ENCODE measurements around the gene OR12D1.
"Not testable (repeated sequence)": the region's sequence is repeated elsewhere in the genome, so short reads cannot be mapped to it uniquely, and the experiment has no call there.

The OR12D1 gene

DNA sequence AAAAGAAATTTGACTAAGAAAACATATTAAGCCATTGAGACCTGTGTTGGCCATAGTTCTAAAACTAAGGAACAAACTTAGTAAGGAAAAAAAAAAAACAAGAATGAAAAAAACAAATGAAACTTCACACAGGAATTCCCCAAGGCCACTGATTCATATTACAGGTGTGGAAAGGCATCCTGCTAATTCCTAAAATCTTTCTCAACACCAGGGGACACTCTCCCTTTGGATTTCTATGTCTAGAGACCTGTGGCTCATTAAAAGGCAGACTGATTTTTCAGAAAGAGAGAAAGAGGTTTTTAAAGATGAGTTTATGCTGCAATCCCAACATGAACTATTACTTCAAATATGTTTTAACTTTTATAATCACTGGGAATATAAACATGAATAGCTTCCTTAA lies at the start of gene OR12D1:
OR12D1 (plus strand) TSS at position 341 of the 400 bp plus-strand sequence.
- no peak for DNase-seq

DNA sequence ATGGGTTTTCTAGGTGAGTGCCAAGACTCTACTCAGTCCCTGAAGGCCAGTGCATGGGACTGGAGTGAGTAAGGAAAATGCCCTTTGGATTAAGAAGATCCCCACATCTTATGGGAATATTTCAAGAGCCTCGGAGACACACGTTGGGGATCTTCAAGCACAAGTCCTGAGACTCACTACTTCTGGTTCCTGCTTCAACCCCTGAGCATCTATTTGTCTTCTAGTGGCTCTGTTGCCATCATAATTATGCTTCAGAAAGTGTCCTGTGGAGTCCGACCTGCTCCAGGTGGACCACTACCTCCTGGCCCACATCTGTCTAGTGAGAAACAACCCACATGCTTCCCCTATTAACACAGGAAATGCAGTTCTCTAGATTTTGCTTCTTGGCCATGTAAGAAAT lies 46.0 kb upstream of the OR12D1 start, which contains the start of gene OR5V1:
OR5V1 (minus strand) TSS at position 101 of the 400 bp plus-strand sequence. CDS start 12,670 bp downstream, outside the sequence.
- DNase-seq = no peak

DNA sequence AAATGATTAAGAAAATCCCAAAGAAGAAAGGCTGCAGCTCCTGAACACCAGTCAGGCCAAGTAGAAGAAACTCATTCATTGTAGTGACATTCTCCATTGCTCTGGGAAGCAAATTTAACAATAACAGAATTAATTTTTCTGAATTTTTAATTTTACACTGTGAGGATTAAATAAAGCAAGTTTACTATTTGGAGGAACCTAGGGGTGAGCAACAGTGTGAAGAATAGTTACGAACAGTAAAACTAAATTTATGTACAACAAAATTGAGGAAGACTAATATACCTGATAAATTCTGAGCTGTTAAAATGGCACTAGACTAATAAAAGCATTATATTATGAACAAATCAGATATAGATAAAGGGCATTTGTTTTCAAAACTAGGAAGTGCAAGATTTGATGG lies 39.5 kb upstream of the OR12D1 start, which contains the start of gene OR12D3:
OR12D3 (minus strand) TSS at position 101 of the 400 bp plus-strand sequence; CDS start at position 97, 4 bp downstream.
- DNase-seq = no peak

DNA sequence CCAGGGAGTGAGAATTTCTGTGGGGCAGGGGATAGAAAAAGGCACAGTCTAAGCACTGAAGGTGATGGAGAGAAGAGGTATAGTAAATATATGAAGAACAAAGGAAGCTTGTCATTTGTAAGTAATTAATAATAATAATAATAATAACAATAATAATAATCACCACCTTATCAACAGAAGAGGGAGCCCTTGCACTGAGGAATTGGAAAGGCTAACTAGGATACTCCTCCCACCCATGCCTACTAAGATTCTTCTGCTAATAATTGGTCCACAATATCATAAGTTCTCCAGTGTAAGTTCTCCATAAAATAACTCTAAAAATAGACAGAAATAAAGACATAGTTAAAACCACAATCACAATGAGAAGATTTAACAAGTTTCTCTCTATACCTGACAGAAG lies 38.7 kb upstream of the OR12D1 start:
- DNase-seq = no peak

DNA sequence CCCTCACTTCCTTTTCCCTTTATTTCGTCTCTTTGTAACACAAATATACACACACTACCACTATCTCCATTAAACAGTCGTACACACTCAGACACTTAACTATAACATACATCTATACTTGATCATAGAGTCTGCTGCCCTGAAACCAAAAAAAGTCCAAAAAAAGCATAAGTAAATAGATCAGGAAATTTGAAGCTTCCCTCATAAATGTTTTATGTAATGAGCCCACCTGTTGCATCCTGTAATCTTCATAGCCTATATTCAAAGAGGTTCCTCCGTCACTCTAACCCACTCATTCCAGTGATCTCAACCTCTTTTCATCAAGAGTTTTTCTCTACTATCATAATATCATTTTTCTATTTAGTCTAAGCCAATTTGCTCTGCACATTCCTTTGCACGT lies 26.2 kb upstream of the OR12D1 start:
- no peak for DNase-seq

DNA sequence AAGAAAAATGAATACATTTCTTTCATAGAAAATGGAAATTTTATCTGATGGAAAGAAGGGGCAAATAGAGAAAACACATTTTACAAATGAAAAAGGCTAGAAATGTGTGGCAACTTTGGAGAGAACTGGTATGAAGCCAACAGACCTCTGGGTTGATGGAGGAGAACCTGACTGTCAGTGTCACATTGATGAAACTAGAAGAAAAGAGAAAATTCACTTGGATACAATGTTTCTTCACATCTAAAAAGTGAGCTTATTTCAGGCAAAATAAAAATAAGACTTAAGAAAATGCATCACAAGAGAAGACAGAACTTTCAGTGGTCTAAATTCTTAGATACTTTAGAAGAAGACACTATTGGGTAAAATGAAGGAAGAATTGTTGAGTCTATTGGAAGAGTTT lies 19.4 kb upstream of the OR12D1 start, which contains the start of gene OR12D2:
OR12D2 (plus strand) TSS at position 301 of the 400 bp plus-strand sequence. CDS start 1,069 bp downstream, outside the sequence.
- no peak for DNase-seq

DNA sequence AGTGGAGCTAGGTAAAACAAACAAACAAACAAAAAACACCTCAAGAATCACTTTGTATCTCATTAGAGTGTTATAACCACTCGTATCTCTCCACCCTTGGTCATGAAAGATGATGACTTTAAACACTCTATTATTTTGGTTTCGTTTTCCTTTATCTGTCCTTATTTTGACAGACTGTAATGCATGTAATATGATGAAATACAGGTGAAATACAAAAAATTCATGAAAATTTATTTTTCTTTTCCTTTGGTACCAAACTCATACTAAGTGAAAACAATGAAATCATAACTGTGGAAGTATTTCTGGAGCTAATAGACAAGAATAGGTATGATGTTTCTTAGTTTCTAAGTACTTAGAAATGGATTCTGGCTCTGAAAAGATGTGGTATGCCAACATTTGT lies 15.2 kb upstream of the OR12D1 start:
- DNase-seq = no peak

DNA sequence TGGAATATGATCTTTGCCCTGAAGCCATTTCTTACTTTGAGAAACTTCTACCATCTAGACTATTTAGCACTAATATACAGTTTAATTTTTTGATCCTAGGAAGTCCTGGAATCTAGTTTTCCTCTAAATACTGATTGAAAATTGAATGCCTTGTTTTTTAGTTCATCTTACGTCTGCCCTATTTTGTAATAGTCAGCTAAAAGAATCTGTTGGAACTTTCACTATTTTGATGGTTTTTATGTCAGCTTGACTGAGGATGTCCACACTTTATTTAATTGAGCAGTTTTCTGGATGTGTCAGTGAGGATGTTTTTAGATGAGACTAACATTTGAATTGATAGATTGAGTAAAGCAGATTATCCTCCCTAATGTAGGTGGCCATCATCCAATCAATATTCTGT lies 10.9 kb upstream of the OR12D1 start:
- DNase-seq = no peak

DNA sequence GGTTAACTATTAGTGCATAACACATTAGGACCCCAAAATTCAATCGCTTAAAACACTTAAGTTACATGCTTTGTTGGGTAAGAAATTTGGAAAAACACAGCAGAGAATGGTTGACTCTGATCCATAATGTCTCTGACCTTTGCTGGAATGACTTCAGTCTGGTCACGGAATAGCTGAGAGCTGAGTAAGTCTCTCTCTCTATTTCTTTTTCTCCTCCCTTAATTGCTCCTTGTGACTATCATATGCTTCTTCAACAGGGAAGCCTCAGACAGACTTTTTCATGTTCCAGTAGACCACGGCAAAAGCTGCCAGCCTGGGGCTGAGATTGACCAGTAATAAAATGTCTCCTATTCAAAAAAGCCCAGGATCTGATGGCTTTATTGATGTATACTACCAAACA lies 4.8 kb downstream of the OR12D1 start:
- no peak for DNase-seq

DNA sequence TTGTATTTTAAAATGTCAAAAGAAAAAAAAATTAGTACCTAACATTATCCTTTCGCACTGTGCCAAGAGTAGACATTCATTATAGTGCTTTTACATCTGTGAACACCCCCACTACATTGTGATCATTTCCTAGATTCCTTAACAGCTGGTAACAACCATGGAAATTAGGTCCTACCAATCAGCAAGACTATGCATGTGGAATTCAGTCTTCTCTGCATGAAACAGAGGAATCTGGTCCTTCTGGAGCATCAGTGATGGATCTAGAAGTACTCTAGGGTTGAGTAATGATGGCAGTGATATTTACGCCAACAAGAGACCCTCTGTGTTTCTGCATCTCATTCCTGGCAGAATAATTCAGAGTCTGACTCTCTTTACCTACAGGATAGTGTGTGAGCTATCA lies 9.4 kb downstream of the OR12D1 start:
- DNase-seq = no peak

DNA sequence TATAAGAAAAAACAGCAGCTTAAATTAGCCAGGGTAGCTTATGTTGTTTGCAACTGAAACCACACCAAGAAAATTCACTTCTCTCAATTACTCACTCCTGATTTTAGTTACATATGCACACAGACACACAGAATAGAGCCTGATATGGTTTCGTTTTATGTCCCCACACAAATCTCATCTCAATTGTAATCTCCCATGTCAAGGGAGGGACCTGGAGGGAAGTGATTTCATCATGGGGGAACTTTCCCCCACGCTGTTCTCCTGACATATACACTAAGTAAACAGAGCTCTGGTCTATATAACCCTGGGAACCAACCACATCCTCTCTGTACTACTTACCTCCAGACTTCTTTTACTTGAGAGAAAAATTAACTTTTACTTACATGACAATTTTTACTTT lies 9.8 kb downstream of the OR12D1 start:
- DNase-seq = no peak

DNA sequence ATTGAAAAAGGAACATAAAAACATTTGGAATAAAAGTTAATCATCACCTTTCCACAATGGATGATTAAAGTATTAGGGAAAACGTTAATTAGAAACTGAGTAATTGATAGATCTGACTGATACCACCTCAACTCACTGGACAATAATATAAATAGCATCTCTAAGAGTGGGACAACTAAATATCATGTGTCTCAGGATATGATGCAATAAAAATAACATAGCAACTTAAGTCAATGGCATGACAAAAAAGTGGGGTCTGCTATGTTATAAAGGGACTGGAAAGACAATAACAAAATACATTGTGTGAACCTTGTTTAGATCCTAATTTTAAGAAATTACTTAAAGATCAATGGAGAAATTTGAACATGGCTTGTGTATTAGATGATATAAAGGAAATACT lies 10.3 kb downstream of the OR12D1 start:
- no peak for DNase-seq

DNA sequence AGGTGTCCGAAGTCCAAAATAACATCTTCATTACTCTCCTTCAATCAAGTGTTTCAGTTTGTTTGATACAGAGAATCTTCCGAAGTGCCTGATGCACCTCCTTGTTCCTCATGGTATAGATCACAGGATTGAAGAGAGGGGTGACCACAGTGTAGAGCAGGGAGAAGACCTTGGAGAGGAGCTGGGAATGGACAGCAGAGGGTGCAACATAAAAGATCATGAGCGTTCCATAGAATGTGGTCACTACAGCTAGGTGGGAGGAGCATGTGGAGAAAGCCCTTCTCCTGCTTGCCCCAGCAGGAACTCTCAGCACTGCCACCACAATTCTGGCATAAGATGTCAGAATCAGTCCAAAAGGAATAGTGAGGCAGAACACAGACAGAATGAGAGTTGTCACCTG lies 11.9 kb downstream of the OR12D1 start:
- no peak for DNase-seq

DNA sequence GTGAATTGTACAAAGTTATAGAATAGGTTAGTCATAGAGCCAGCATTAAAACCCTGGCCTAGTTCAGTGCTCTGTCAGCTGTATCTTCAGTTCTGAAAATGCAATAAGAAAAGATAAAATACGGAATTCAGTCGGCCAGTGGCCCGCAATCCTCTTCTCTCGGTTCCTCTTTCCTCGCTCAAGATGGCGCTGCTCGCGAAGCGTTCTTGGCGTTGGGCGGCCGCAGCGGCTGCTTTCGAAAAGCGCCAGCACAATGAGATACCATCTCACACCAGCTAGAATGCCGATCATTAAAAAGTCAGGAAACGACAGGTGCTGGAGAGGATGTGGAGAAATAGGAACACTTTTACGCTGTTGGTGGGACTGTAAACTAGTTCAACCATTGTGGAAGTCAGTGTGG lies 22.0 kb downstream of the OR12D1 start:
- DNase-seq = not testable (repeated sequence)

DNA sequence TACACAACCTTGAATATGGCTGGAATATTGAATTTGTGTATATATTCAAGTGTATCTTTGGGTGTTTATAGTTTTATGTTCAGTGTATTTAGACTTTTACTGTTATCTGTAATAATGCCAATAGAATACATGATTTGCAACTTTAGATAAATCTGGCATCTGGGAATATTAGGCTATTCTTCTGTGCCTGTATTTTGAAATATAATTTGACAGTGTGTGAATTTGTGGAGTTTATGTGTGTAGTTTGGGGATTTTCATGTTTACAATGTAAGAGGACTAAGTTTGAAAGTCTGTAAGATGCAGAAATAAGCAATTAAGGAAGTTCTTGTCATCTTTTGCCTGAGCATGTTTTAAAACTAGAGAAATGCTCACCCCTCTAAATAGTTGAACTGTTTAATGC lies 24.3 kb downstream of the OR12D1 start, which contains the start of gene OR10C1:
OR10C1 (plus strand) TSS at position 301 of the 400 bp plus-strand sequence. CDS start 710 bp downstream, outside the sequence.
- no peak for DNase-seq

DNA sequence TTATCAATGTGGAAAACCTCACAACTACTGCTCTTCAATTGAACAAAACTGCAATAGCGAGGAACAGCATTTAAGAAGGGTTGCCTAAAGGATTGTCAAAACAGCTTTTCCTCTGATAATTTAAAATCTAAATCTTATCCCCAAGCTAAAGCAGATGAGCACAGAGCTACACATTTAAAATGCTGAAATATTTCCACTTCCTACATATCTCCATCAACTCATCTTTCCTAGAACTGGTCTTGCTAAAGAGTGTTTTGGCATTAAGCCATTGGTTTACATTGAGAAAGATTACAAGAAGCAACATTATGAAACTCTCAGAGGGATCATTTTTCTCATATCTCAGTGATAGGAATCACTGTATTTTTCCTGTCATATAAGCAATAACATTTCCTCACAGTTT lies 28.0 kb downstream of the OR12D1 start:
- no peak for DNase-seq

DNA sequence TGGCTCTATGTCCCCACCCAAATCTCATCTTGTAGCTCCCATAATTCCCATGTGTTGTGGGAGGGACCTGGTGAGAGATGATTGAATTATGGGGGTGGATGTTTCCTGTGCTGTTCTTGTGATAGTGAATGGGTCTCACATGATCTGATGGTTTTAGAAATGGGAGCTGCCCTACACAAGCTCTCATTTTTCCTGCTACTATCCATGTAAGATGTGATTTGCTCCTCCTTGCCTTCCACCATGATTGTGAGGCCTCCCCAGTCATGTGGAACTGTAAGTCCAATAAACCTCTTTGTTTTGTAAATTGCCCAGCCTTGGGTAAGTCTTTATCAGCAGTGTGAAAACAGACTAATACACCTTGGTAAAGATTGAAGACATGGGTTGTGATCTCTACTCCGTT lies 29.3 kb downstream of the OR12D1 start:
- not testable (repeated sequence) for DNase-seq

DNA sequence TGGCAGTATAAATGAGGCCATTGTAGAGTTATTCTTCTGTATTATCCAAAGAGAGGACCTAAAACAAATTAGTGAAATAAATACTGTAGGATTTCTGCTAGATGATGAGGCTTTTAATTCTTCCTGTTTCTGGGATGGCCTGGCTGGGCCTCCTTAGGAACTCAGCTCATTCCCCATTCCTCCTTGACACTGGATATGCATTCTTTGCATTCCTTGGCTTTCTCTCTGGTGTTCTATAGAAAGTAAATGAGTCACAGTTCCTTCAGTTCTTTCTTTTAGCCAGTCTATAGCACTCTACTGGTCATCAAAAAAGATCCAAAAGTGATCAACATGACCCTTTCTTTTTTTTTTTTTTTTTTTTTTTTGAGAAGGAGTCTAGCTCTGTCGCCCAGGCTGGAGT lies 32.9 kb downstream of the OR12D1 start:
- DNase-seq = no peak

DNA sequence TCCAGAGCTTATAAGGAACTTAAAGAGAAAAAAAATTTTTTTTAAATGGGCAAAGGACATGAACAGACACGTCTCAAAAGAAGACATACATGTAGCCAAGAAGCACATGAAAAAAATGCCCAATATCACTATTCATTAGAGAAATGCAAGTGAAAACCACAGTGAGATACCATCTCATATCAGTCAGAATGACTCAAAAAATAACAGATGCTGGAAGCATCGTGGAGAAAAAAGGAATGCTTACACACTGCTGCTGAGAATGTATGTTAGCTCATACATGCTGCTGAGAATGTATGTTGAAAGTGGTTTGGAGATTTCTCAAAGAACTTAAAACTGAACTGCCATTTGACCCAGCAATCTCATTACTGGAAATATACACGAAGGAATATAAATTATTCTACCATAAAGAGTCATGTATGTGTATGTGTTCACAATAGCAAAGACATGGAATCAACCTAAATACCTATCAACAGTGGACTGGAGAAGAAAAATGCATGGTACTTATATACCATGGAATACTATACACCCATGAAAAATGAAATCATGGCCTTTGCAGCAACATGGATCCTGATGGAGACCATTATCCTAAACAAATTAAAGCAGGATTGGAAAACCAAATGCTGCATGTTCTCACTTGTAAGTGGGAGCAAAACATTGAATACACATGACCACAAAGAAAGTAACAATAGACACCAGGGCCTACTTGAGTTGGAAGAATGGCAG lies 36.9 kb downstream of the OR12D1 start:
- DNase-seq = no peak

DNA sequence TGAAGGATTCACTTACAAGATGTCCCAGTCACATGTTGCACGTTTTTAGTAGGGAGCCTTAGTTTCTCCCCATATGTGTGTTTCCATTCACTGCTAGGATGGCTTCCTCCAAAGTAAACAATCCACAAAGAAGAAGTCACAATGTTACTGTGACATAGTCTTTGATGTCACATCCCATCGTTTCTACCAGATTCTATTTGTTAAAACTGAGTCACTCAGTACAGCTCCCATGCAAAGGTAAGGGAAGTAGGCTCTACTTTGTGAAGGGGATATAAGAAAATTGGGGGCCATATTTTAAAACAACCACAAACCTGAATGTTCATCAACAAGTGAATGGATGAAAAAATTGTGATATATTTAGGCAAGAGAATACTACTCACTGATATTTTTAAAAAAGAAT lies 42.2 kb downstream of the OR12D1 start, which contains the start of the genes OR11A1 and OR2H1:
OR11A1 (minus strand) TSS at position 101 of the 400 bp plus-strand sequence. CDS start 29,430 bp downstream, outside the sequence.
OR2H1 (plus strand) TSS at position 185 of the 400 bp plus-strand sequence. CDS start 4,615 bp downstream, outside the sequence.
- no peak for DNase-seq

DNA sequence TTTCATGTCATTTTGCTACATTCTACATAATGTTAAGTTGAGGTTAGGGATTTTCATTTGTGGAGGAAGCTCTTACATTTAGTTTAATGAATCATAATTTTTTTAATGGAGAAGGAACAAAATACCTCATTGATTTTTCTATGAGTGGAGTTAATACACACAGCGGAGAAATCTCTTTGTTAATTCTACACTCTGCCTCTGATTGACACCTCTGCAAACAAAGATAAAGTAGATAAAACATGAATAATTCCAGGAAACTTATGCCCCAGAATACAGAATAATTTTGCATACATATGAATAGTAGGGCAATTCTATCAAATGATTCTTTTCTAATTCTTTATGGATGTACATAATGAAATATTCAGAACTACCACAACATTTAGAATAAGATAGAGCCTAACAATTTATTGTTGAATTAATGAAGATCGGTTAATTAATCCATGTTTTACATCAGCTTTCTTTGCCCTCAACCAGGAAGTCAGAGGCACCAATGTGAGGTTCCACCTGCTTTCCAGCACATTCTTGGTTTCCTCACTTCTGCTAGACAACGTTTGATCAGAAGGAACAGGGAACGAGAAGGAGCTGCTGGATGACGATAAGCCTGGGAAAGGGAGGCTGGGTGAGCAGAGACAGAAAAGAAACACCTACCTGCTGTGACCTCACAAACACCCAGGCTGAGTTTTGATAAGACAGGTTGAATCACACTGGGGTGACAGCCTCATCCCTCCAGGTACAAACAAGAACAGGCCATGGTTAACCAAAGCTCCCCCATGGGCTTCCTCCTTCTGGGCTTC lies 46.5 kb downstream of the OR12D1 start:
- DNase-seq = no peak

DNA sequence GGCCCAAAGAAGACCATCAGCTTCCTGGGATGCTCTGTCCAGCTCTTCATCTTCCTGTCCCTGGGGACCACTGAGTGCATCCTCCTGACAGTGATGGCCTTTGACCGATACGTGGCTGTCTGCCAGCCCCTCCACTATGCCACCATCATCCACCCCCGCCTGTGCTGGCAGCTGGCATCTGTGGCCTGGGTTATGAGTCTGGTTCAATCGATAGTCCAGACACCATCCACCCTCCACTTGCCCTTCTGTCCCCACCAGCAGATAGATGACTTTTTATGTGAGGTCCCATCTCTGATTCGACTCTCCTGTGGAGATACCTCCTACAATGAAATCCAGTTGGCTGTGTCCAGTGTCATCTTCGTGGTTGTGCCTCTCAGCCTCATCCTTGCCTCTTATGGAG lies 47.3 kb downstream of the OR12D1 start:
- no peak for DNase-seq

DNA sequence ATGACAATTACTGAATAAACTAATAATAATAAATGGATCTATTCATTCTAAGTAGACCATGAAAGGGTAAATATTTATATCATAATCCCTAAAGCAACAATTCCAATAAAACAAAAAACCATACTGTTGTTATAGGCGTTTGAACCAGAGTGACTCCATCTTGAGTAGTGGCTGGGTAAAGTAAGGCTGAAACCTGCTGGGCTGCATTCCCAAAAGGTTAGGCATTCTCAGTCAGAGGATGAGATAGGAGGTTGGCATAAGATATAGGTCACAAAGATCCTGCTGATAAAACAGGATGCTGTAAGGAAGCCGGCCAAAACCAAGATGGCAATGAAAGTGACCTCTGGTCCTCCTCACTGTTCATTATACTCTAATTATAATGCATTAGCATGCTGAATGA lies 50.6 kb downstream of the OR12D1 start:
- no peak for DNase-seq

DNA sequence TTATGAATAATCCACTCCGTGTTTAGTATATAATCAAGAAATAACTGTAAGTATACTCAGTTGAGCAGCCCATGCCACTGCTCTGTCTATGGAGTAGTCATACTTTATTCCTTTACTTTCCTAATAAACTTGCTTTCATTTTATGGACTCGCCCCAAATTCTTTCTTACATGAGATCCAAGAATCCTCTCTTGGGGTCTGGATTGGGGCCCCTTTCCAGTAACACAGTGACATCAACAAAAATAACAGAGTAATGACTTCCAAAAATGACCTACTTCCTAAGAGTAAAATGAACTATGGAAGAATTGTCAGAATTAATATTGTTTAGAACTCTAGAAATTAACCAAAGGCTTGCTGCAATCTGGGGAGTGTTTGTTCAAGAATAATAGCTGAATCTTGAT lies 51.1 kb downstream of the OR12D1 start:
- DNase-seq = no peak
